GM21529 (cell line): ENCODE data around the gene MFRP.
A peak's percentile ranks its signal among the peaks of the same experiment; 100 is the strongest.

Experiments
- ATAC-seq: cut with Tn5 transposase; IDR thresholded peaks from one replicate; pipeline ENCODE4 v1.9.1; 2021; ENCODE audit not compliant: unreplicated experiment

MFRP gene

GRCh38 chr11:119338965-119339588, 7.4 kb downstream of the MFRP start:
- no peak for ATAC-seq

- ATAC-seq: no peak
Measured at GRCh38 chr11:119338318-119338890, 8.1 kb downstream of the MFRP start.

- ATAC-seq: no peak
Measured at GRCh38 chr11:119337581-119338317, 8.8 kb downstream of the MFRP start.

GRCh38 chr11:119336744-119337469, 9.6 kb downstream of the MFRP start:
- ATAC-seq: no peak

- ATAC-seq: no peak
Measured at GRCh38 chr11:119335655-119336543, 10.6 kb downstream of the MFRP start.

GRCh38 chr11:119335091-119335654, 11.3 kb downstream of the MFRP start:
- no peak for ATAC-seq

GRCh38 chr11:119334174-119334930, 12.2 kb downstream of the MFRP start, which contains the start of gene RNF26:
TSS of gene RNF26 (plus strand) at chr11:119334527. CDS start at chr11:119335123, 596 bp downstream.
- ATAC-seq: peak; percentile 94

GRCh38 chr11:119332111-119332765, 14.3 kb downstream of the MFRP start:
- no peak for ATAC-seq

GRCh38 chr11:119330237-119330636, 16.3 kb downstream of the MFRP start:
- no peak for ATAC-seq

GRCh38 chr11:119329320-119329719, 17.2 kb downstream of the MFRP start:
- ATAC-seq: no peak

GRCh38 chr11:119324189-119324588, 22.3 kb downstream of the MFRP start:
- no peak for ATAC-seq

- no peak for ATAC-seq
Measured at GRCh38 chr11:119323532-119324033, 22.9 kb downstream of the MFRP start.

GRCh38 chr11:119322921-119323531, 23.5 kb downstream of the MFRP start:
- no peak for ATAC-seq

- no peak for ATAC-seq
Measured at GRCh38 chr11:119322360-119322739, 24.2 kb downstream of the MFRP start.

GRCh38 chr11:119320776-119321524, 25.6 kb downstream of the MFRP start:
- ATAC-seq: peak; percentile 58

GRCh38 chr11:119320240-119320775, 26.2 kb downstream of the MFRP start:
- ATAC-seq: no peak

GRCh38 chr11:119319700-119320239, 26.7 kb downstream of the MFRP start:
- ATAC-seq: no peak
